Stimulated activated naive CD8-positive, alpha-beta T cell treated with anti-CD3 and anti-CD28 coated beads, Interleukin-15, Interleukin-2, amounts not matched to agents 100 U/mL and 50 U/mL, for 24 hours (primary cell): ENCODE results near the gene PLA2G4D.

Experiments
- ATAC-seq: fragments of 150-1000 bp; cut with Tn5 transposase; one replicate; pipeline ENCODE4 v1.10.0; 2021
- DNase-seq: peaks from one replicate; pipeline ENCODE4 v3.0.0; 2021

PLA2G4D gene

GRCh38 chr15:42050484-42051255 is 43.7 kb downstream of the PLA2G4D start:
- ATAC-seq (no peak), DNase-seq (no peak)

GRCh38 chr15:42048821-42049200 is 45.6 kb downstream of the PLA2G4D start:
- DNase-seq (no peak), ATAC-seq (no peak)

GRCh38 chr15:42048080-42048820 is 46.1 kb downstream of the PLA2G4D start:
- DNase-seq, result no peak
- no peak for ATAC-seq

GRCh38 chr15:42046597-42046996 is 47.8 kb downstream of the PLA2G4D start:
- ATAC-seq, result no peak
- no peak for DNase-seq

- no peak for DNase-seq
- ATAC-seq, result no peak
Measured at GRCh38 chr15:42045211-42045615, 49.1 kb downstream of the PLA2G4D start.

GRCh38 chr15:42042602-42043400 is 51.6 kb downstream of the PLA2G4D start:
- peak; percentile 23 for ATAC-seq
- no peak for DNase-seq

- ATAC-seq (no peak), DNase-seq (no peak)
Measured at GRCh38 chr15:42038401-42038800, 56.0 kb downstream of the PLA2G4D start.

GRCh38 chr15:42037656-42038055 is 56.7 kb downstream of the PLA2G4D start:
- DNase-seq (no peak), ATAC-seq (no peak)

- DNase-seq, result no peak
- no peak for ATAC-seq
Measured at GRCh38 chr15:42036966-42037365, 57.4 kb downstream of the PLA2G4D start.

GRCh38 chr15:42036112-42036905 is 58.1 kb downstream of the PLA2G4D start:
- DNase-seq (no peak), ATAC-seq (no peak)

- ATAC-seq (peak; percentile 45), DNase-seq (peak; percentile 29)
Measured at GRCh38 chr15:42035435-42035761, 59.0 kb downstream of the PLA2G4D start.

GRCh38 chr15:42034628-42035434 is 59.5 kb downstream of the PLA2G4D start:
- ATAC-seq, result no peak
- DNase-seq, result no peak

- DNase-seq, result no peak
- ATAC-seq, result peak; percentile 68
Measured at GRCh38 chr15:42033214-42033873, 61.0 kb downstream of the PLA2G4D start.

- no peak for DNase-seq
- ATAC-seq, result no peak
Measured at GRCh38 chr15:42032376-42033213, 61.8 kb downstream of the PLA2G4D start.

- DNase-seq, result no peak
- no peak for ATAC-seq
Measured at GRCh38 chr15:42031198-42031915, 63.0 kb downstream of the PLA2G4D start.

- ATAC-seq (no peak), DNase-seq (no peak)
Measured at GRCh38 chr15:42027521-42027920, 66.8 kb downstream of the PLA2G4D start.

GRCh38 chr15:42024303-42024702 is 70.1 kb downstream of the PLA2G4D start:
- ATAC-seq, result no peak
- no peak for DNase-seq

GRCh38 chr15:42021593-42021992 is 72.8 kb downstream of the PLA2G4D start:
- DNase-seq (no peak), ATAC-seq (no peak)

- DNase-seq (no peak), ATAC-seq (no peak)
Measured at GRCh38 chr15:42020713-42021273, 73.6 kb downstream of the PLA2G4D start, which contains the start of gene PLA2G4E. TSS of gene PLA2G4E (minus strand) at chr15:42021042. CDS start at chr15:42021030, 12 bp downstream.
